ENCODE data around the gene RNU4-1. TPM values are rescaled to one million over a fixed set of nuclear protein-coding genes. Genes with fewer than 3 reads are reported as not detected.

RNU4-1 gene
- total RNA-seq, 1 donor from 2014 or later = under 0.01 TPM

DNA sequence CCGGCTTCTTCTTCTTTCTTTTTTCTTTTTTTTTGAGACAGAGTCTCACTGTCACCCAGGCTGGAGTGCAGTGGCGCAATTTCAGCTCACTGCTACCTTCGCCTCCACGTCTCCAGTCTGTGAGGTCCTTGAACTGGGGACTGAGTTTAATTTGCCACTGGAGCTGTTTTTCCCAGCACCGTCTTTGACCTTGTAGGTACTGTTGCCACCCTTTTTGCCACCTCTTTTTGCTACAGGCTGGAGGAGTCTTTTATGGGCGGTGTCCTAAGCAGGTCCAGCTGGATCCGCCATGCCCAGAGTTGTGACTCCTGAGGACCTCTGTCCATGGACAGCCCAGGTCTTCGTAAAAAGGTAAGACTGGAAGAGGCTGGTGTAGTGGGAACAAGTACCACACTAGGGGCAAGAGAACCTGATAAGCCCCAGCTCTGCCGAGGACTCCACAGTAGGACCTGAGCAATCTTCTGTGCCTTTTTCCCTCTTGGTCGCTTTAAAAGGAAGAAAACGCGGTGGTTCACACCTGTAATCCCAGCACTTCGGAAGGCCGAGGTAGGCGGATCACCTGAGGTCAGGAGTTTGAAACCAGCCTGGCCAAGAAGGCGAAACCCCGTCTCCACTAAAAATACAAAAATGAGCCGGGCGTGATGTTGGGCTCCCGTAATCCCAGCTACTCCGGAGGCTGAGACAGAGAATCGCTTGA is 2.3 kb downstream of the RNU4-1 start:
- peak in 1 of 2 donors; percentile 10 for DNase-seq (ENCODE audit: low read depth in 2 of 2)

DNA sequence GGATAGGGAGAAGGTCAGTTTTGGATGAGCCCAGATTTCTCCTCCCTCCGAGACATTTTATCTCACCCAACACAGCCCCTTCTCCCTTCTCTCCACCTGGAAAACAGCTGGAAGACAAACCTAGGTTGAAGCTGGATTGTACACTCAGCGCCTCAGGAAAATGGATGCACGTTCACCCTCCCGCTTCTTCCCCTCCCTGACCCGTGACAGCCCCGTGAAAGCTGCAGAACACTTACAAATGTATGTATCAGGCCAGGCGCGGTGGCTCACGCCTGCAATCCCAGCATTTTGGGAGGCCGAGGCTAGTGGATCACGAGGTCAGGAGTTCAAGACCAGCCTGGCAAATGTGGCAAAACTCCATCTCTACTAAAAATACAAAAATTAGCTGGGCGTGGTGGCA is 5.5 kb downstream of the RNU4-1 start:
- no peak for DNase-seq (ENCODE audit: low read depth in 2 of 2)

DNA sequence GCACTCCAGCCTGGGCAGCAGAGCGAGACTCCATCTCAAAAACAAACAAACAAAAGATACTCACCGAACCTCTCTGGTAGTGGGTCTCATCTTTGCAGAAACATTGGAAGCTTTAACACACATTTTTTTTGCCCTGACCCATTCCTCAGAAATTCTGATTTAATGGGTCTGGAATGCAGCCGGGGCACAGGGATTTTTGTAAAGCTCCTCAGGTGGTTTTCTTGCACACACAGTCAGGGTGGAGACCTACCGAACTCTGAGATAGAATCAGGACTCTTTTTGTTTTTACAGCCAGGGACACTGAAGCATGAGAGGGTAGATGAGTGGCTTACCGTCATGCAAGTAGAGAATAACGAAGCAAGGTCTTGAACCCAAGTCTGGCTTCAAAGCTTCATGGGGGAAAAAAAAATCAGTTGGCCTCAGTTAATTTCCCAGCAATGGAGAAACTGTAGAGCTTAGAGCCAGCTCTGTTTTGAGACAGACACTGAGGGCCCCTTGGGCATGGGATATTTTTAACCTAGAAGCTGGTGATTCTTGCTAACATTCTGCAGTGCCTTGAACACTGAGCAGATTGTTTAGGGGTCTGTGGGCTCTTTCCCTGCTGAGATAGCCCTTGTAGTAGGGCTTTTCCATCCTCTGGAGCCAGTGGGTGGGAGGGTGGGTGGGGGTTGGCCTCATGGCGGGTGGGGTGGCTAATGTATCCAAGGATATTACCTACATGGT is 6.1 kb downstream of the RNU4-1 start:
- no peak for DNase-seq (ENCODE audit: low read depth in 2 of 2)

DNA sequence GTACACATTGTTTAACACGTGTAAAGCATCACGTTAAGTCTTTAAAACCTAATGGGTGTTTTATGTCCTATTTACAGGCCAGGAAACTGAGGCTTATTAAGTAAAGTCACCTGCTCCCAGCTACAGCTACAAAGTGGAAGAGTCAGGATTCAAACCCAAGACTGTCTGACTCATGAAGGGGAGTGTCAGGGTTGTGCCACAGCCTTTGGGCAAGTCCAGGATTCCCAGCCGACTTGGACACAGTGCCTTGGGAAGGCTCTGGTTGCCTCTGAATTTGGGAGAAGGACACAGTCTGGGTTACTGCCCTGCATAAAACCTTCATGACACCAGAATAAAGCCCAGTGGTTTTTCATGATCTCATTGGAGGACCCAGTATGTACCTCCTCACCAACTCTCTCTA is 8.7 kb downstream of the RNU4-1 start:
- DNase-seq (ENCODE audit: low read depth in 2 of 2) = no peak

DNA sequence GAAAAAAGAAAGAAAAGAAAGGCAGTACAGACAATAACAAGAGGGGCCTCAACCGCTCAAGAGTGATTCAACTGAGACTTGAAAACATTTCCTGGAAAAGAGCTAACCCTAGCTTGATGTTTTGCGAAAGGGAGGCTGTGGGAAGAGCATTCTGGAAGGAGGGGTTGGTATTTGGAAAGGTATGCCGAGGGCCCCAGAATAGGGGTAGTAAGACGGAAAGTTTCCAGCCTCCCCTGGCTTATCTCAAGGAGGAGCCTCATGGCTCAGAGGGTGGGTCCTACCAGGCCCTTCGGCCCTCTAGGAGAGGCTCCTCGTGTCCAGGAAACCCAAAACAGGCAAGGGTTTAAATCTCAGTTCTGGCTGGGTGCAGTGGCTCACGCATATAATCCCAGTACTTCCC is 9.7 kb downstream of the RNU4-1 start:
- DNase-seq (ENCODE audit: low read depth in 2 of 2) = no peak

DNA sequence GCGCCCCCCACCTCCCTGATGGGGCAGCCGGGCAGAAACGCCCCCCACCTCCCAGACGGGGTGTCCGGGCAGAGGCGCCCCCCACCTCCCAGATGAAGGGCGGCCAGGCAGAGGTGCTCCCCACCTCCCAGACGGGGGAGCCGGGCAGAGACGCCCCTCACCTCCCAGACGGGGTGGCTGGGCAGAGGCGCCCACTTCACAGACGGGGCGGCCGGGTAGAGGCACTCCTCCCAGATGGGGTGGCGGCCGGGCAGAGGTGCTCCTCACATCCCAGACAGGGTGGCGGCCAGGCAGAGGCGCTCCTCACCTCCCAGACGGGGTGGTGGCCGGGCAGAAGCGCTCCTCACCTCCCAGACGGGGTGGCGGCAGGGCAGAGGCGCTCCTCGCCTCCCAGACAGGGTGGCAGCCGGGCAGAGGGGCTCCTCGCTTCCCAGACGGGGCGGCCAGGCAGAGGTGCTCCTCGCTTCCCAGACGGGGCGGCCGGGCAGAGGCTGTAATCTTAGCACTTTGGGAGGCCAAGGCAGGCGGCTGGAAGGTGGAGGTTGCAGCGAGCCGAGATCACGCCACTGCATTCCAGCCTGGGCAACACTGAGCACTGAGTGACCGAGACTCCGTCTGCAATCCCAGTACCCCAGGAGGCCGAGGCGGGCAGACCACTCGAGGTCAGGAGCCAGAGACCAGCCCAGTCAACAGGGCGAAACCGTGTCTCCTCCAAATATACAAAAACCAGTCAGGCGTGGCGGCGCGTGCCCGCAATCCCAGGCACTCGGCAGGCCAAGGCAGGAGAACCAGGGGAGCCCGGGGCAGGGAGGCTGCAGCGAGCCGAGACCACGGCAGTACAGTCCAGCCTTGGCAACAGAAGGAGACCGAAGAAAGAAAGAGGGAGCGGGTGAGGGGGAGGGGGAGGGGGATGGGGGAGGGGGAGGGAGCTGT is 14.6 kb downstream of the RNU4-1 start:
- no peak for DNase-seq (ENCODE audit: low read depth in 2 of 2)

DNA sequence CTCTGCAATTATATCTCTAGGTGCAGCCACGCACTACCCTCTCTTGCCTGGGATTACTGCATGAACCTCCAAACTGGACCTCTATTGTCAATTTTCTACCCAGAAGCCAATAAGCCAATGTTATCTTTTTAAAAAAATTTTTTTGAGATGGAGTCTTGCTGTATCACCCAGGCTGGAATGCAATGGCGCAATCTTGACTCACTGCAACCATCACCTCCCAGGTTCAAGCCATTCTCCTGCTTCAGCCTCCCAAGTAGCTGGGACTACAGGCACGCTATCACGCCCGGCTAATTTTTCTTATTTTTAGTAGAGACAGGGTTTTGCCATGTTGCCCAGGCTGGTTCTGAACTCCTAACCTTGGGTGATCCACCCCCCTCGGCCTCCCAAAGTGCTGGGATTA is 16.3 kb downstream of the RNU4-1 start:
- no peak for DNase-seq (ENCODE audit: low read depth in 2 of 2)

DNA sequence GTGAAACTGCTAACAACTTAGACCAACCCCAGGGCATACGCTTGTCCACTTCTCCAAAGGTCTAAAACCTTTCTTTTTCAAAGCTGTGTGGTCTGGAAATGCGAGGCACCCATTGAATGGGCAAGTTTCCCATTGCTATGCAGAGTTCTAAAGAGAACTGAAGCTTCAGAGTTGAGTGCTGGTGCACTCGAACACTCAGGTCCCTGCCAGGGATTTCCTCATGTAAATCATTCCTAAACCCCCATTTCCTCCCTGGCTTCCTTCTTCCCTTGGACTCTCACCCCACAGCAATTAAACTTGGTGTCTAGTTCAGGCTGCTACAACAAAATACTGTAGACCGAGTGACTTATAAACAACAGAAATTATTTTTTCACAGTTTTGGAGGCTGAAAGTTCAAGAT is 25.3 kb downstream of the RNU4-1 start:
- DNase-seq (ENCODE audit: low read depth in 2 of 2) = peak in 1 of 2 donors; percentile 47

DNA sequence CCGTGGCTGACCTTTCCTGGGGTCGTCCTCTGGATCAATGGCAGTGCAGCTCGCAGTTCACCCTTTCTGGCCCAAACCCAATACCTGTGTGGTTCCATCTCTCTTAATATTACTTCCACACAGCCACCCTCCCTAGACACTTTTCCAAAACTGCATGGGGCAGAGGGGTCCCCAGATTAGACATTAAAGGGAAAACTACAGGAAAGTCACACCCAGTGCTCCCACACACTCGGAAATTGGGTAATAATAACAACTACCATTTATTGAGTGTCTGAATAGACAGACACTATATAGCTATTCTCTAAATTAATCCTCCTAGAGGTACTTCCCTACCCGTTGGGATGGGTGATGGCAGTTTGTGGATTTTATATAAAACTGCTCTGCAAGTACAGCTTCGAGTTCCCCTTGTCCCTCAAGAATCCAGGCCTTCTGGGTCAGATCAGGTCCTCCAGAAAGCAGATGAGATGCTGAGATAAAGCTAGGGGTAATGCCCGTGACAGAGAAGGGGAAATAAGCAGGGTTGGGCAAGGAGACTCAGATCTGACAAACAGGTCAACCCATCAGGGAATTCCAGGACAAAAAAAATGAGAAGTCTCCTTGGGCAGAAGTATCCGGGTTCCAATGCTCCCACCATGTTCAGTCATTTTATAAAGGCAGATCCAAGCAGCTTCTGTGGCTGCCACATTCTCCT is 26.7 kb downstream of the RNU4-1 start:
- DNase-seq (ENCODE audit: low read depth in 2 of 2) = no peak

DNA sequence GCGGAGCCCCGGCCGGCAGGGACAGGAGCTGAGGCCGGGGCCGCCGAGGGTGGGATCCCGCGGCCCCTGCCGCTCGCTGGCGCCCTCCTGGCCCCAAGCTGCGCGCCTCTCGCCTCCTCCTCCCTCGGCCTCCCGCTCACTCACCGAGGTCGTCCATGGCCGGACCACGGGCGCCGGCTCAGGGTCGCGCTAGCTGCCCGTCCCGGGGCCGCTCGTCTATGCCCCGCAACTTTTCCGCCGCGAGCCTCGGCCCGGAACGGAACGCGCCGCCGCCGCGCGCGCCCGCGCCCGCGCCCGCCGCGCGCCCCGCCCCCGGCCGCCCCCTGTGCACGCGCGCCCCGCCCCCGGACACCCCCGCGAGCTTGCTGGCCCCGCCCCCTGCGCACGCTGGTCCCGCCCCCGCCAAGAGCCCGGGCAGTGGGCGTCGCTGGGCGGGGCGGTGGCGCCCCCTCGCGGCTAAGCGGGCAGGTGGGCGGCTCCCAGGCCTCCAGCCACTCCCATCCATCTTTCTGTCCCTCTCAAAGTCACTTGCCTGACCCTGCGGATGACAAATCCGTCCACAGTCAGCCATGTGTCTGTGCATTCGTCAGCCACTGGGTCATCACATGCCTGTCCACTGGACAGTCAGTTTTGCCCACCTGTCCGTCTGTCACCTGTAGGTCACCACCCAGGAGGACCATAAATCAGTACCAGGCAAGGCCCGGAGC is 27.4 kb downstream of the RNU4-1 start, which contains the start of gene PXN:
TSS of gene PXN (minus strand) at position 258 of the 707 bp plus-strand sequence. CDS start at position 157, 101 bp downstream.
- peak; percentile 56 to 83 for DNase-seq (ENCODE audit: low read depth in 2 of 2)

DNA sequence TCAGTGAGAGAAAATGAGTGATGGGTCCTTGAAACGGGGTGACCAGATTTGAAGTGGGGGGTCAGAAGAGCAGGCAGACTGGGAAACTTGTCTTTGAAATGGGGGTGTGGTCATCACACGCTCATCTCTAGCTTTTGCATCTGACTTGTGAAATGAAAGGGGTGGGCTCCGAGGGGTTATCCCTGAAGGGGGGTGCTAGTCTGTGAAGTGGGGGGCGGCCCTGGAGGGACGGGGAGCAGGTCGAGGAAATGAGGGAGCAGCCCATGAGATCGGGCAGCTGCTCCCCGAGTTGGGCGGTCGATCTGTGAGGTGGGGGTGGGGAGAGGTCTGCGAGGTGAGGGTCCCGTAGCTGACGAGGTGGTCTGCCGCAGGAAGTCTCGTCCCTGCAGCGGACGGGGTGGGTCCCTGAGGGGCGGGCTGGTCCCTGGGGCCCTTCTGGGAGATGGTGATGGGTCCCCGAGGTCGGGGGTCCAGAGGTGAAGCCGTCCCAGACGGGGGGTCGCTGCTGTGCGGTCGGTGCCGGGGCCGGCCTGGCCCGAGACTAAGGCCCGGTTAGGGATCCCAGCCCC is 28.0 kb downstream of the RNU4-1 start:
- DNase-seq (ENCODE audit: low read depth in 2 of 2) = no peak

DNA sequence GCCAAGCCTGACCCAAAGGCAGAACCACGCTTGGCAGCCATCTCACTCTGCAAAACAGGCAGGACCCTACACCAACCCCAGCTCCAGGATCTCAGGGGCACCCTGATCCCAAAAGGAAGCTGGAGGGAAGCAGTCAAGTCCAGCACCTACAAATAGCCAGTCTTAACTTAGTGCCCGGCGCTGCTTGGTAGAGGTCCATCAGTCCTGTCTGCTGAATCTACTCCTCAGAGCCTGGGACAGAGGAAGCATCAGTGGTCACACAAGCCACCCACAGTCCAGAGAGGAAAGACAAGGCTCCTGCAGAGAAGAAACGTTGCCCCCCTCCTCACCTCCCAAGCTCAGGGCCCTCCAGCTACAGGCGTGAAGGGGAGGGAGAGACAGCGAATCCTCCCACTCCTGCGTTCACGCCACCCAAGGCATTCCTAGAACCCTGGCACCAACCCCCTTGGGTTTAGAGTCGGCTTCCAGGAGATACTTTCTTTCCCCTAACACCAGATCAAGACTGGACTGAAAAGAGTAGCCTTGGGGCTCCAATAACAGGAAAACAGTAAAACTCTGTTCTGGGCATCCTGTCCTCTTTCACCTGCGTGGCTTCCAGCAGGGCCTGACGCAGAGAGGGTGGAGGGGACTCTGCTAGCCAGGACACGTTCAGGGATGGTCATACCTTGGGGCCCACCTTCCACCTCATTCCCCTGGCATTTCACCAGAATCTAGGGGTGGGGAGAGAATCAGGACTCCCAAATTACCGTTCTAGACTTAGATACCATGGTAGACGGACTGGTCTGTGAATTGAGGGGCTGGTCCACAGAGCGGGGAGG is 28.7 kb downstream of the RNU4-1 start:
- peak in 1 of 2 donors; percentile 36 for DNase-seq (ENCODE audit: low read depth in 2 of 2)

DNA sequence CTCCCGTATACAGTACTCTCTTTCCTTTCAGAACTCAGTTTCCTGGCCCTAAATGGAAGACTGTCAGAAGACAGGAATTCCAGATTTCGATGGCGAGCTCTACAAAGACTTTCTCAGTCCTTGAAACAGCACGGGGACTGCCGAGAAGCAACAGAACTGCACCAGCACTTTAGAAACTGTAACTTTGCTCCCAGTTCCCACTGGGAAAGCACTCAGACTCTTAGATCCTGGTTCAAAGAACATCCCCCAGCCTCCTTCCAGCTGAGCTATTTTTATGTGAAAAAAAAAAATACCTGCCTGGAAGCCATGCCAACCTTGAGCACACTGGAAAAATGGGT is 29.3 kb downstream of the RNU4-1 start:
- peak in 1 of 2 donors; percentile 24 for DNase-seq (ENCODE audit: low read depth in 2 of 2)

DNA sequence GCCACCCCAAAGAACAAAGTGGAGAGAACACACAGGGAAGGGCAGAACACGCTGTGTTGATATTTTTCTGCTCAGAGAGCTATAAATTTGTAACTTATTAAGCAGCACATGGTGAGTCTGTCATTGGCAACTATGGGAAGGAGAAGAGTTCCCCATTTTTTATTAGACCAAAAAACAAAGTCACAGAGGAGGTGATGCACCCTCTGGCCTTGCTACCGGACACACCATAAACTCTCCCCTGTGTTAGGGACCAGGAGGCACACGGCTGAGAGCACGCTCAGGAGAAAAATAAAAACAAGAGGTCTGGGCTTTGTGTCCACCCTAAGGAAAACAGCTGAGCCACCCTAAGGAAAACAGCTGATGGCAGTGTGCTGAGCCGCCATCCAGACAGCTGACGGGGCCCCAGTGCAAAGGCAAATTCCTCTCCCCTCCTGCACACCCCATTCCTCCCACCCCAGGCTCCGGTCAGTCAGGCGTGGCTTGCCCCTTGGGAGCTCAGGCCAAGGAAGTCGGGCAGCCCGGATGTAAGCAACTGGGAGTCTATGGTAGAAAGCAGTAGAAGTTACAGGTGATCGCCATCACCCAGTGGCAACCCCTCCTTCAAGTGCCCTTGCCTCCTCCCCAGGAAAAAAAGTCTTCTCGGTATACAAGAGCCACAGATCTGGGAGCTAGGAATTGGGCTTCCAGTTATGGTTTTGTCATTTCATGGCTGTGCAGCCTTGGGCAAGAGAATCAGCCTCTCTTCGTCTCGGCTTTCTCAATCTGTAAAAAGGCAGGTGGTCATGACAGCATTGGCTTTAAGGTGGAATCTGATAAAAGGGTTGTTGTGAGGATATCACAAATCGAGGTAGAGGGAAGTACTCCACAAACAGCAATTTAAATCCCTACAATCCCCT is 29.9 kb downstream of the RNU4-1 start:
- peak in 1 of 2 donors; percentile 25 for DNase-seq (ENCODE audit: low read depth in 2 of 2)

DNA sequence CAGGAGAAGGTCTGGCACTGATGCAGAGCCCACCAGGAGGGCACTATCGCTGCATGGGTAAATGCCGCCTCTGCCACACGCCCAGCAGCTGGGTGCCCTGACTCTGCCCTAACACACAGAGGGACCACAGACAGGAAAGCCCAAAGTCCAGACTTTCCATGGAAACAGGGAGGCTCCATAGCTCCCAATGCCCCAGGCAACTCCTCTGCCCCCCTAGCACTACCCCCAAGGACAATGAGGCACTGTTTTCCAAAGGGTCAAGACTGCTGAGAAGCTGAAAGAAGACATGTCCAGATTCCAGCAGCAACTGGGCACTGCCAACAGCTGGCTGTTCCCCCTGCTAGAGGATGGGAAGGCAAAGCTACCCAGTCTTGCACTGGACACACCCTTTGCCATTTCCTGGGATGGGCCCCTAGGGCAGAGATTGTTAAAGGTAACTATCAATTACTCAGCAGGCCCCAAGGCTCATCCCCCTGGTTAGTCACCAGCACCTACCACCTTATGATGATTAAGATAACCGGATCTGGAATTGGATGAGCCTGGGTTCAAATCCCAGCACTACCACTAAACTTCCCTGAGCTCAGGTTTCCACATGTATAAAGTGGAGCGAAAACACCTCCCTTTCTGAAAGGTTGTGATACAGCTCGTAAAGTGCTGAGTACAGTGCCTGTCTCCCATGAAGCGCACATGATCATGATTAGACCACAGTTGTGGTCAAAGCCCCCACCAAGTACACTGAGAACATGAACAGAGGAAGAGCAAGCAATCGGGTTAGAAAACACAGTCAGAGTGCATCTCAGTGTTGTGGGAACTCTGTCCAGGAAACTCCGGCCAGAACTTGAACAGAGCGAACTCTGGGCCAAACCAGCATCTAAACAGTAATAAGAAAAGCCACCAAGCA is 30.8 kb downstream of the RNU4-1 start:
- peak in 1 of 2 donors; percentile 43 for DNase-seq (ENCODE audit: low read depth in 2 of 2)

DNA sequence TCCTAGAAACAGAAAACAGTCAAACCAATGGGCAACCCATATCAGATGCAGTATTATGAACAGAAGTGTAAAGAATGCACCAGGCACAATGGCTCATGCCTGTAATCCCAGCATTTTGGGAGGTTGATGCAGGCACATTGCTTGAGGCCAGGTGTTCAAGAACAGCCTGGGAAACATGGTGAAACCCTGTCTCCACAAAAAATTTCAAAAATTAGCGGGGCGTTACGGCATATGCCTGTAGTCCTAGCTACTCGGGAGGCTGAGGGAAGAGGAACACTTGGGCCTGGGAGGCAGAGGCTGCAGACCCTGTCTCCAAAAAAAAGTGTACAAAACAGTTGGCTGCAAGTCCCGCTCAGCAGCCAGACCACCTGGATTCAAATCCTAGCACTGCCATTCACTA is 32.4 kb downstream of the RNU4-1 start:
- DNase-seq (ENCODE audit: low read depth in 2 of 2) = no peak

DNA sequence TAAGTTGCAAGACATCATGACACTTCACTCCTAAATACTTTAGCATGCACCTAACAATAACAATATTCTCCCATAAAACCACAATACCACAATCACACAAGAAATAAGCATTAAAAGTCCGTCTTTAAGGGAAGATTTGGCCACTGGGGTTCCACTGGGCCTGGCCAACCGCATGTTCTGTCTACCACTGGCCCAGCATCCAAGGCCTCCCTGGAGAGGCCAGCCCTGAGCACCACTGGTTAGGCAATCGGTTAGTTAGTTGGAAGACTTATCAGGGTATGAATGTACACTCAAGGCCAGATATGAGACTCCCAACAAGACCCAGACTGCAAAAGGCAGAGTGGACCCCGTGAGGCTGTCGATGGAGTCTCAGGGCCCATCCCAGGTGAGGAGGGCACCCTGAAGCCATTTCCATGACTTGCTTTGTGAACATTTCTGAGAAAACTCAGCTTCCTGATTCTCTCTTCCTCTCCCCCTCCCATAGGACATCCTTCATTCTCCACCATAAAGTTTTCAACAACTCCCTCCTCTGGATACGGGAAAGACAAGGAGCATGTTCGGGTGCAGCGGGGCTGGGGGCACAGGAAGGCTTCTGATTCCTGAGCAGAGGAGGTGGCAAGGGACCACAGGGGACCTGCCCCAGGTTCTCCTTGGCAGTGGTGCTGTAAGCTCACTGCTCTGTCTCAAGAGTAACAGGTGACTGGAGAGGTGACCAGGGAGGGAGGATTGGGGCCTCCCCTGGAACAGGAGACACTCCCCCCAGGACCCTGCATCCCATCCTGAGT is 33.4 kb downstream of the RNU4-1 start:
- DNase-seq (ENCODE audit: low read depth in 2 of 2) = no peak
